ENCODE data around the gene CTRL. TPM values are rescaled to one million over a fixed set of nuclear protein-coding genes. Genes with fewer than 3 reads are reported as not detected.

CTRL gene
- polyA plus RNA-seq, 3 donors = 0.69 to 17.4 (median 1.6) TPM

GRCh38 chr16:67942510-67943255, 11.0 kb upstream of the CTRL start:
- no peak overlapping the region for H3K4me2 ChIP-seq (replicated peaks; ENCODE audit: extremely low read depth, low read length, poor library complexity, severe bottlenecking)
- H3K9ac ChIP-seq (ENCODE audit: insufficient read depth, low read length, poor library complexity, severe bottlenecking) = no peak overlapping the region
- Mint-ChIP-seq H3K36me3 (peaks cover 33 to 64% of the 10 kb centered on the region in 2 donors), H3K4me3 (no peak overlapping the region), H3K4me1 (peaks cover 11% of the 10 kb centered on the region), H3K9me3 (no peaks in the 10 kb centered on the region), H3K27me3 (ENCODE audit: low read depth in 3 of 3) (peaks cover 0 to 4% (median 2%) of the 10 kb centered on the region in 3 donors), H3K27ac (peak overlapping the region in 3 of 7 donors; percentile 26 to 74 (median 56))
- H3K9me3 ChIP-seq (replicated peaks in 1 of 2; ENCODE audit: control insufficient read depth in 1 of 2, insufficient read depth in 1 of 2, low read length in 2 of 2) = no peaks in the 10 kb centered on the region
- peaks cover 11 to 13% of the 10 kb centered on the region in 2 donors for H3K4me1 ChIP-seq (ENCODE audit: control insufficient read depth in 1 of 2, insufficient read depth in 2 of 2, low read length in 2 of 2)
- H3K4me3 ChIP-seq (replicated peaks in 1 of 3; ENCODE audit: low read depth in 2 of 3, low read length in 3 of 3) = no peak overlapping the region
- no peaks in the 10 kb centered on the region for H3K27me3 ChIP-seq (ENCODE audit: control insufficient read depth in 2 of 2, insufficient read depth in 2 of 2, low read length in 2 of 2)
- no peak for TF ChIP-seq CTCF (IDR thresholded peaks at IDR 0.05)
- H4K20me1 ChIP-seq (ENCODE audit: insufficient read depth, low read length) = peaks cover 12% of the 10 kb centered on the region
- 96% methylated on average over 24 of the region's 27 CpGs for WGBS (ENCODE audit: insufficient coverage)
- H3K27ac ChIP-seq (ENCODE audit: low read depth in 1 of 2, low read length in 2 of 2) = no peak overlapping the region
- H3K36me3 ChIP-seq (replicated peaks in 1 of 2; ENCODE audit: control insufficient read depth in 1 of 2, insufficient read depth in 2 of 2, low read length in 2 of 2) = peaks cover 52 to 54% of the 10 kb centered on the region in 2 donors
- no peak overlapping the region for H2AFZ ChIP-seq (ENCODE audit: insufficient read depth, low read depth, low read length, poor library complexity, severe bottlenecking)
- H3K79me2 ChIP-seq (ENCODE audit: insufficient read depth, low read length) = no peaks in the 10 kb centered on the region
- intact Hi-C loops (cut with micrococcal nuclease) = no loop called here
- no peak for DNase-seq

GRCh38 chr16:67942200-67942509, 10.5 kb upstream of the CTRL start:
- H3K27me3 ChIP-seq (ENCODE audit: control insufficient read depth in 2 of 2, insufficient read depth in 2 of 2, low read length in 2 of 2) = no peaks in the 10 kb centered on the region
- H4K20me1 ChIP-seq (ENCODE audit: insufficient read depth, low read length) = peaks cover 12% of the 10 kb centered on the region
- H3K4me1 ChIP-seq (ENCODE audit: control insufficient read depth in 1 of 2, insufficient read depth in 2 of 2, low read length in 2 of 2) = peaks cover 16 to 19% of the 10 kb centered on the region in 2 donors
- H3K4me1 Mint-ChIP-seq = peaks cover 14% of the 10 kb centered on the region
- H2AFZ ChIP-seq (ENCODE audit: insufficient read depth, low read depth, low read length, poor library complexity, severe bottlenecking) = no peak overlapping the region
- H3K27me3 Mint-ChIP-seq (ENCODE audit: low read depth in 3 of 3) = peaks cover 0 to 4% (median 2%) of the 10 kb centered on the region in 3 donors
- H3K9me3 Mint-ChIP-seq = no peaks in the 10 kb centered on the region
- H3K4me3 ChIP-seq (replicated peaks in 1 of 3; ENCODE audit: low read depth in 2 of 3, low read length in 3 of 3) = no peak overlapping the region
- peaks cover 33 to 58% of the 10 kb centered on the region in 2 donors for H3K36me3 Mint-ChIP-seq
- H3K27ac ChIP-seq (ENCODE audit: low read depth in 1 of 2, low read length in 2 of 2) = no peak overlapping the region
- H3K9ac ChIP-seq (ENCODE audit: insufficient read depth, low read length, poor library complexity, severe bottlenecking) = no peak overlapping the region
- no peak overlapping the region for H3K4me2 ChIP-seq (replicated peaks; ENCODE audit: extremely low read depth, low read length, poor library complexity, severe bottlenecking)
- no peaks in the 10 kb centered on the region for H3K79me2 ChIP-seq (ENCODE audit: insufficient read depth, low read length)
- intact Hi-C loops (cut with micrococcal nuclease) = no loop called here
- no peak overlapping the region for H3K27ac Mint-ChIP-seq
- H3K9me3 ChIP-seq (replicated peaks in 1 of 2; ENCODE audit: control insufficient read depth in 1 of 2, insufficient read depth in 1 of 2, low read length in 2 of 2) = no peaks in the 10 kb centered on the region
- peaks cover 46 to 49% of the 10 kb centered on the region in 2 donors for H3K36me3 ChIP-seq (replicated peaks in 1 of 2; ENCODE audit: control insufficient read depth in 1 of 2, insufficient read depth in 2 of 2, low read length in 2 of 2)
- TF ChIP-seq CTCF (IDR thresholded peaks at IDR 0.05) = peak; percentile 69
- 86% methylated on average over 6 of the region's 6 CpGs for WGBS (ENCODE audit: insufficient coverage)
- no peak overlapping the region for H3K4me3 Mint-ChIP-seq
- peak in 2 of 3 donors; percentile 25 to 35 for DNase-seq

Data from CD14-positive monocyte (primary cell).